Activated CD8-positive, alpha-beta memory T cell treated with anti-CD3 and anti-CD28 coated beads for 36 hours (primary cell): ENCODE results near the gene GIT2. TPM values are rescaled to one million over a fixed set of nuclear protein-coding genes. Genes with fewer than 3 reads are reported as not detected.

ENCODE experiments used
- CTCF ChIA-PET: fragments of 350-600 bp; sonication (Branson Sonifier 250); formaldehyde crosslinking; loops from one replicate; lab custom pipeline; 2021; ENCODE audit warnings: antibody characterized with exemption; lab: Charles Lee
- POLR2A ChIA-PET: fragments of 350-600 bp; sonication (Branson Sonifier 250); formaldehyde crosslinking; loops from one replicate; lab custom pipeline; 2021; ENCODE audit warnings: antibody characterized with exemption; lab: Charles Lee
- total RNA-seq, 2 experiments: library from RNA; stranded (reverse); gene quantifications; one replicate each; pipeline ENCODE4 v1.2.3, GENCODE V29; 2021

GIT2 gene
- total RNA-seq, 2 experiments from 2014 or later, result 48.3 to 49.2 TPM

DNA sequence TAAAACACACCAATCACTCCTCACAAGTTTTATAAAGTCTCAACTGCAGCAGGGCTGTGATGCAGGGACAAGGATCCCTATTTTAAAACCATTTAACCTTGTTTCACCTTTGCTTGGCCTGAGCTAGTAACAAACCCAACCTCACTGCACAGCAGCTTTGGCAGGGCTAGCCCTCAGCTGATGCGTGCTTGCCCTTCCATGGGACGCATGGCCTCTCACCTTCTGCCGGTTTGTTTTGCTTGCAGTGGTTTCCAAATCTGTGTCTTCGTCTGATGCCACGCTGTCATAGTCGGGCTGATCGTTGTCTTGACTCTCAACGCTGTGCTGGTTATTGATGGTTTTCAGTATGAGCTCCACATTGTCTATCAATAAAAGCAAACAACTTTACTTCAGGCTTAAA, 43.3 kb downstream of the GIT2 start:
- ChIA-PET CTCF (no interaction called here), POLR2A (no interaction called here)

DNA sequence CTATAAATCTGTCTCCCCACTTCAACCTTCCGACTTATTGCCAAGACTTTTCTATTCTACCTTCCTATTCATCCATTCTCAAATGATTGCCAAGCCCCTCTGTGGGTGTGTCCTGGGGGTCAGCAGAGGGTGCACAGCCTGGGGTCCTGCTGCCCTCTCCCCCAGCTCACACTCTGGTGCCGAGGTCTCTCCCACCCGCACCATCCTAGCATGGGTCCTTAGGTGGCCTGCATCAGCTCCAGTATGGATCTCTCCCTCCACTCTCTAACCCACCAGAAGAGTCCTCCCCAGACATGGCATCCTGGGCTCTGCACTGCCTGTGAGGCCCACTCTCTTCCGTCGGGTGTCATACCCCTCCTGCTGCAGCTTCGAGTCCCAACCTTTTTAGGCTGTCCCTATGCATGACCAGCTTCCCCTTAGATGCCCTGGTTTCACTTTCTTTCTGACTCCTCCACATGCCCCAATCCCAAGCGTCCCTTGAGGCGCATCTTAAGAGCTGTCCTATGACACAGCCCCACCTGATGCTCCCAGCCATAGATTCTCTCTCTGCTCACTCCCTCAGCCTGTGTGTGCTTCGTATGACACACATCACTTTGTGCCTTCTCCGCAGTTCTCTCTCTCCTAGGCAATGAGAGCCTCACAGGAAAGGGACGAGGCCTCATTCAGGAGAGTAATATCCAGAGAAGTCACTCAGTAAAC, 43.9 kb downstream of the GIT2 start:
- ChIA-PET POLR2A (interaction anchor here (0.5 kb wide), 1 partner anchor 12 kb away, joined by 3 read pairs; no protein-coding TSS in a partner anchor), CTCF (no interaction called here)

DNA sequence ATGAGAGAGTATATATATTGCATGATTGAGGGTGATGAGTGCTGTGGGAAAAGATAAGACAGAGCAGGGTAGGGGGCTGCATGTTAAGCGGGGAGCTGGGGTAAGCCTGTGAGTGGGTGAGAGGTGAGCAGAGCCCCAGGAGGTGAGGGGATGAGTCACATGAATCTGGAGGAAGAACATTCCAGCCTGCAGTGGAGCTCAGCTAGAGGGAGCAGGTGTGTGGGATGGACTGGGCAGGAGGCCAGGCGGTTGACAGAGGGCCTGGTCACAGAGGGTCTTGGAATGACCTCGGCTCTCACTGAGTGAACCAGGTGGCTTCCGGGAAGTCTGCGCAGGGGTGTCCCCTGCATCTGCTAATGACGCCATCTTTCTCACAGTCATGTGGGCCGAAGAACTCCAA, 44.4 kb downstream of the GIT2 start:
- ChIA-PET CTCF (no interaction called here), POLR2A (no interaction called here)

DNA sequence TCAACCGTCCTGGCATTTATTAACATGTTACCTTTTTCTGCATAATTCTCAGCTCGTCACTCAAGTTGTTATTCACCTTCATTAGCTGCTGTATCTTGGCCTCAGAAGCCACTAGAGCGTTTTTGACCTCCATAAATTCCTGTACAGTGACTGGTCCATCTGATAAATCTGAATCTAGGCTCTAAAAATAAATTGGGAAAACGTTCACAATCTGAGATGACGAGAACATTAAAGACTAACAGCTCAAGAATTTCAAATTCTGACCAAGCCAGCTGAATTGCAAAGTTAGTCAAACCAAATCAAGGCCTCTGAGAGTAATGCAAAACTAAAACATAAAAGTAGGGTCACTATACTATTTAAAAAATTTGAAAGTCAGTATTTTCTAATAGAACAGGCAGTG, 45.0 kb downstream of the GIT2 start:
- POLR2A ChIA-PET, result interaction anchor here (0.5 kb wide), 1 partner anchor 10 kb away, joined by 3 read pairs; no protein-coding TSS in a partner anchor
- CTCF ChIA-PET, result no interaction called here

DNA sequence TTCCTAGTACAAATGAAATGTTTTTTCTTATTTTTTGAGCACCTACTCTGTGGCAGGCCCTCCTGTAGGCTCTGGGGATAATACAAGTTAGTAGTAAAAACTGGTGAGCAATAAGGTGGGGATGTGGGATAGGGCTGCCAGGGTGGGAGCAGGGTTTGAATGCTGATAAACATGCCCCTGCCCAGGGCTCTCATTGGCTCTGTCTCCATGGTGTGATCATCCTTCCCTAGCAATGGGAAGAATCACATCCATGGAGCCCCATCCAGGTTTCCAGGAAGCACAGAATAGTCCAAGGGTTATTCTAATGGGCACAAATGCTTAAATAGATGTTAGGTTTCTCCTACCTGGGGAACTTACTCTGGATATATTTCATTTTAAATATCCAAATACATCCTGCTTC, 45.5 kb downstream of the GIT2 start:
- ChIA-PET CTCF (no interaction called here), POLR2A (interaction anchor here (0.5 to 0.6 kb wide), 2 partner anchors 10 to 197 kb away, joined by 3 read pairs; no protein-coding TSS in a partner anchor)

DNA sequence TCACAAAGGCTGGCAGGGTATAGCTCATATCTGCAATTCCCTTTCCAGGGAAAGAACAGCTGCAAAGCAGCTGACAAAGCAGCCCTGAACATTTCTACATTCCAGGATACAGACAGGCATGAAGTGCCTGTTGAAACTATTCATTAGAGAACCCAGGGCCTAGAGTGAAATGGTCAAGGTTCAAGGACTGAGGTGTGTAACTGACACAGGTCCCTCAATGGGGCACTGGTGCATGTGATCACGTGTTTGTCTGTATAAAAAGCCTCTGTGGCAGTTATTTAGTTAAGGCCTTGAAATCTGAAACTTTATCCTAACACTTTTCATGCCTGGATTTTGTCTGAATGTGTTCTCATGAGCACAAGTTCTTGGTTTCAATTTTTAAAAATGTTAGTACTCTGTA, 47.1 kb downstream of the GIT2 start:
- ChIA-PET CTCF (no interaction called here), POLR2A (no interaction called here)

DNA sequence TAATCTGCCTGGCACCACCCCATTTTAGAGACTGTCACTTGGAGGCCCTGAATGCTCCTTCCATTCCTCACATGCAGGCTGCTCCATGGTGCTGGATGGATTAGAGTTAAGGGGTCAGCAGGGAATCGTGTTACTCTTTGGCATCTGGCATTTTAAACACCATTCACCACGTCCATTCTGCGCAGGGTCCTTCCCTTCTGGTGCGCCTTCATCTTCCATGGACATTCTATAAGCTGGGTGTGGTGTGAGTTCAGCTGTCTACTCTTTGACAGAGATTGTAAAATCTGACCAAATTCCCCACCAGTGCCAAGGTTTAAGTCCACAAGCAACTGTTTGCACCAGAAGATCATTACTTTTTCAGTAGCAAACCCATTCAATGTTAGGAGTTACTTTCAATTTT, 47.8 kb downstream of the GIT2 start:
- POLR2A ChIA-PET, result no interaction called here
- CTCF ChIA-PET, result no interaction called here

DNA sequence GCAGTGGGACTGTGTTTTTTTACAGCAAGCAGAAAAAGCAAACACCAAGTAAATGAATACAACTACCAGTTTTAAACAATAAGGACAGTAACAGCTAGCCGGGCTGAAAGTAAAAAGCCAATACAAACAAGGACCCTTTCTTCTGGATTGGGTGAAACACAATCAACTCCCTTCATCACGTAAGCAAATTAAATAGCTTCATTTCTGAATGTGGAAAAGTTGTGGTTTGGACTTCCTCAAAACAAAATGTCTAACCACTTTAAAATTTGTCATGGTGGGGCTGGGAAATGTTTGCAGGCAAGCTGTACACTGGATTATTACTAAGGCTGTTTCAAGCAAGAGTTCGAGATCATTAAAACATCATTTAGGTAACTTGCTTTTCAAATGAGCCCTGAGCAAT, 48.6 kb downstream of the GIT2 start:
- POLR2A ChIA-PET, result interaction anchor here (0.7 kb wide), 1 partner anchor 375 kb away, joined by 5 read pairs; no protein-coding TSS in a partner anchor
- CTCF ChIA-PET, result no interaction called here

DNA sequence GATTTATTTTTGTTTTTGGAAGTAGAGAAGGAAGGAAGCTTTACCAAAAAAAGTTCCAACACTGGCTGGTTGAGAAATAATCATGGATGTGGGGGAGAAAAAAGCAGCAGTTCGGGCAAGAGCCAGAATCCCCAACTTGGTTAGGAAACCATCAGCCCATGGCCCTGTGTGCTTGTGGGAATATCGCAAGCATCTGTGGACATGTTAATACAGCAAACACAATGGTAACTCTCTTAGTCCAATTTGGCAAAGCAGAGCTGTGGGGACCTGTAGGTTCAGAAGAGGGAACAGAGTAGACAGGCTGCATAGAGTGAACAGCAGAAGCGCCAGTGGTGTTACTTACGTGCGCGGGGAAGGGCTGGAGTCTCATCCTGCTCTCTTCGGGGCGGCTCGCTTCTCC, 49.3 kb downstream of the GIT2 start:
- POLR2A ChIA-PET, result no interaction called here

DNA sequence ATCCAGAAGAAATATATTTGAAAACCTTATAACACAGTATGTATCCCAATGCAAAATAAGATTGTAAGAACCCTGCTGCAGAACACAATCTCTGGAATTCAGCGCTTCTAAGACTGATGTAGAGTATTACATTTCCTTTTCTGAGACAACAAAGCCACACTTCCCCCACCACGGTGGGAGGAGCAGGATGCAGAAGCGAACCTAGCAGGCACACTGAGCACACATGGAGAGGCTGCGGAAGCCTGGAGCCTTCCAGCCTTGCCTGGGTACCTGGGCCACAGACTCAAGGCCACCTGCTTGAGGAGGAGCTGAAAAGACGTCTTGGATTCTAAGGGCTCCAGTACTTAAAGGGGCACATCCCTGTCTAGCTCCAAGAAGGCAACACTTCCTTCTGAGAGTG, 49.7 kb downstream of the GIT2 start:
- CTCF ChIA-PET, result no interaction called here

More for the DNA sequence above, 49.3 kb downstream of the GIT2 start:
- CTCF ChIA-PET, result no interaction called here

DNA sequence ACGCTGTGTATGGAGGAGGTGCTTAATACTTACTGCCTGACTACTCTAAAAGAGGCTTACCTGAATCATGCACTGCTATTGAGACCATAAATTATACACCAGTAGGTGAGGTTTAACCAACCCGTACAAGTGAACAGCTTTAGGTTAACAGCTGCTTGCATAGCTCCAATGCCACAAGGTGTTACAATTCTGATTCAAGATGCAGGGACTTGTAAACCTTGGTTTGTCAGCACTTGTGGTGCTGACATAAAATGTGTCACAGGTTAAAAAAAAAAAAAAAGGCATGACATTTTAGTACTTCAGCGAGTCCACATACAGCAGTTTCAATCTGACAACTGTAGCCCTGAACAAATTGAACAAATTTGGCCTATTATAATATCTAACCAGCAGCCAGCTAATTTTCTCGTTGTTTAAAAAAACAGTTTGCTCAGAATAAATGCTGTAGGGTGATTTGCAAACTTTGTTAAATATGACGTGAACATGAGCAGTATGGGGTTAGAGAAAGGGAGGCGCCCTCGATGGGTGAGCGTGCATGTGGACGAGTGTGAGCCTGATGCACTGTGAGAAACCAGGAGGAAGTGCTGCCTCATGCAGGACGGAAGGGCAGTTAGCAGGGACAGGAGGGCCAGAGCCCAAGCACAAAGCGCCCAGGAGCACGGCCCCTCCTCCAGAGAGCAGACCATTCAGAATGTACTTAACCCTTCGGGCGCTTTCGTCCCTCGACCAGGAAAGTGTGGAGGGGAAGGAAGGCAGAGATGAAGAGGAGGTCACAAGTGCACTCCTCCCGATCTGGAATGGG, 51.4 kb downstream of the GIT2 start:
- CTCF ChIA-PET, result no interaction called here
- POLR2A ChIA-PET, result interaction anchor here (0.7 kb wide), 1 partner anchor 48 kb away, joined by 5 read pairs; no protein-coding TSS in a partner anchor

More for the DNA sequence above, 49.7 kb downstream of the GIT2 start:
- POLR2A ChIA-PET, result no interaction called here

DNA sequence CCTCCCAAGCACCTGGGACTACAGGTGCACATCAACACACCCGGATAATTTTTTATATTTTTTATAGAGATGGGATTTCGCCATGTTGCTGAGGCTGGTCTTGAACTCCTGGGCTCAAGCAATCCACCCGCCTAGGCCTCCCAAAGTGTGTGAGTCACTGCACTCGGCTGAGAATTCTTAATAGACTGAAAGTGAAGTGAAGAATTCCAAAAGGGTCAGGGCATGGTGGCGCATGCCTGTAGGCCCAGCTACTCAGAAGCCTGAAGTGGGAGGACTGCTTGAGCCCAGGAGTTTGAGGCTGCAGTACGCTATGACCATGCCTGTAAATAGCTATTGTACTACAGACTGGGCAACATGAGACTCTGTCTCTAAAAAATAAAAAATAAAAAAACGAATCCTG, 52.4 kb downstream of the GIT2 start:
- CTCF ChIA-PET, result no interaction called here
- POLR2A ChIA-PET, result no interaction called here

DNA sequence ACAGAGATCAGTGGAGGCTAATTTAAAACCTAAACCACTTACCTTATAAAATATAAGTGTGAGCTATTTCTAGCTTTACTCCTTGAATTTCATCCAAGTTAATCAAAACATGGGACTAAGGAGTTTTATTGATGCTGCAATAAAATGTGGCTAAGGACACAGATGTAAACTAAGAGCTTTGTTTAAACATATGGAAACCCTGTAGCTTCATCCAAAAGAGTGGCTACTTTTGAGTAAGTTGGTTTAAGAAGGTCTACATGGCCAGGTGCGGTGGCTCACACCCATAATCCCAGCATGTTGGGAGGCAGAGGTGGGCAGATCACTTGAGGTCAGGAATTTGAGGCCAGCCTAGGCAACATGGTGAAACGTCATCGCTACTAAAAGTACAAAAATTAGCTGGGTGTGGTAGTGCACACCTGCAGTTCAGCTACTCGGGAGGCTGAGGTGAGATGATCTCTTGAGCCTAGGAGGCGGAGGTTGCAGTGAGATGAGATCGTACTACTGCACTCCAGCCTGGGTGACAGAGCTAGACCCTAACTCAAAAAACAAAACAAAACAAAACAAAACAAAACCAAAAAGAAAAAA, 55.7 kb downstream of the GIT2 start:
- CTCF ChIA-PET, result interaction anchor here (0.7 kb wide), 1 partner anchor 95 kb away, joined by 3 read pairs; no protein-coding TSS in a partner anchor
- POLR2A ChIA-PET, result interaction anchor here (0.6 kb wide), 1 partner anchor 12 kb away, joined by 3 read pairs; no protein-coding TSS in a partner anchor

DNA sequence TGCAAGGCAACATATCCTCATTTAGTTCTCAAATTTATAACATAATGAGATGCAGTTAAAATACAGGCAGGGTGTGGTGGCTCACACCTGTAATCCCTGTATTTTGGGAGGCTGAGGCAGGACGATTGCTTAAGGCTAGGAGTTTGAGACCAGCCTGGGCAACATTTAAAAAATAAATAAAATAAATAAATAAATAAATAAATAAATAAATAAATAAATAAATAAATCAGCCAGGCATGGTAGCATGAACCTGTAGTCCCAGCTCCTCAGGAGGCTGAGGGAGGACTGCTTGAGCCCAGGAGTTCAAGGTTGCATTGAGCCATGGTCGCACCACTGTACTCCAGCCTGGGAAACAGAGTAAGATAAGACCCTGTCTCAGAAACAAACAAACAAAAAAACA, 56.7 kb downstream of the GIT2 start:
- POLR2A ChIA-PET, result no interaction called here
- CTCF ChIA-PET, result no interaction called here

DNA sequence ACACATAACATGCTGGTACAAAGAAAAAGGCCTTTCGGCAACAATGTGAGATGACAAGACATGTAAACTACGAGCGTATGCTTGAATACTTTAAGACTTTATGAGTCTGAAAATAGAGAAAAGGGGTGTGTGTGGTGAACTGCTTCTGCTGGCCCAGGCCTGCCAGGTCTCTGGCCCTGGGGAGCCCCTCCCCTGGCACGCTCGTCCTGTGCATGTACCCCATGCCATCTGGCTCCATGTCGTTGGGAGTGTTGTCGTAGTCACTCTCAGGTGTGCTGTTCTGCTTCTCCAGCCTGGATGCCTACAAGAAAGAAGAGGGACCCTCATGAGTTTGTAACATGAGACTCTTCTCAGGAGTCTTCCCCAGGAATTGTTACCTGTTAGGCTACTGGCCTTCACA, 57.2 kb downstream of the GIT2 start:
- CTCF ChIA-PET, result no interaction called here
- POLR2A ChIA-PET, result no interaction called here

DNA sequence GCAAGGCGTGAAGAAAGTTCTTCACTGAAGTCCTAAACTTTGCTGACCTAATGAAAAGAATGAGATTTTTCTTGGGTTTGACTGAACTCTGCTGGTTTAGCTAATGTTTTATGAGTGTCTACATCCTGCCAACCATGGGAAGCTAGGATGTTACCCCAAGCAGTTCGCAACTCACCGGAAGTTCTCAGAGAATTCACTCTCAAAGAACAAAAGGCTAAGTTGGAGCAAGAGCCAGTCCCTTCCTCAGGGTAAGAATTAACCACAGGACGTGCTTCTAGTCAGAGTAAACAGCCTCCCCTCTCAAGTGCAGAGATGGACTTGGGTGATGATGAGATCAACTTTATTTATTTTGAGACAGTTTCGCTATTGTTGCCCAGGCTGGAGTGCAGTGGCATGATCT, 58.8 kb downstream of the GIT2 start:
- POLR2A ChIA-PET, result no interaction called here
- CTCF ChIA-PET, result no interaction called here

DNA sequence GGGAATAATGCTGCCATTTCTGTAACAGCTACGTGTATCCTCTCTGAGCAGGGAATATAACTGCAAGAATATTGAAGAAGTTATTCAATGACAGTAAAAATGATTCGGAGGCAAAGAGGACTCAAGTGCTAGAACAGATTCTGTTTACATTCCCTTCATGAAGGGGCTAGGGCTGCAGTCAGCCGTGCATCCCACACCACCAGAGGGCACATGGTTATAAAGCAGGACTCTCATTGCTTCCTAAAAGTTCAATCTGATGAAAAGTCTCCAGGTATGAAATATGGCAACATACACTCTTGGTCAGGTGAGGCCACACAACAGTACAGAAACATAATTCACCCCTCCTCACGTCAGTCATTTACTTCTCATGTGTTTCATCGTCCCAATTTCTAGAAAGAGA, 62.1 kb downstream of the GIT2 start:
- CTCF ChIA-PET, result interaction anchor here (0.6 kb wide), 1 partner anchor 87 kb away, joined by 3 read pairs; no protein-coding TSS in a partner anchor
- POLR2A ChIA-PET, result no interaction called here

DNA sequence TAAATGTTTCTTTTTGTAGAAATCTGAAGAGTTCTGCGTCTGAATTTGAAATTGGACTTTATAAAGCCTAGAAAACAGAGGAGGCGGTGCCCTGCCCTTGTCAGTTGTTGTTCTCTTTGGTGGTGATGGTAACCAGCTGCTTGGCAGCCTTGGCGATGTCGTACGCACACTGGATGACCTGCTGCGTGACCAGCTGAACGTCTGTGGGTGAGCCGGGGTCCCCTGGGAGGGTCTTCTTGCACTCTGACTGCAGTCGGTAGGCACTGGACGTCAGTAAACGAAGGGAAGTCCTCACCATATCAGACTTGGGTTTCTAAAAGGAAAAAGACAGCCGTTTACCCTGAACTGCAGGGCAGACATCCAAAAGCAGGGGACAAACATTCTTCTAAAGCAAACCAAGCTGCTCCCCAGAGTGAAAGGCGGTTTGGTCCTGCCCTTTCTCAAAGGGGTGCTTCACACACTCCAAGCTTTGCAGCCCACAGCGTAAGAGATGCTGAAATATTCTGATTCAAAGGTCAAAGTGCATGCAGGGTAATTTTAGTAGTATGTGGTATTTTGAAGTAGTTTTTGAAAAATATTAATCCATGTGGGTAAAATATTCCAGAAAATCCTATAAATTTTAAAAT, 63.2 kb downstream of the GIT2 start:
- ChIA-PET POLR2A (no interaction called here), CTCF (no interaction called here)

DNA sequence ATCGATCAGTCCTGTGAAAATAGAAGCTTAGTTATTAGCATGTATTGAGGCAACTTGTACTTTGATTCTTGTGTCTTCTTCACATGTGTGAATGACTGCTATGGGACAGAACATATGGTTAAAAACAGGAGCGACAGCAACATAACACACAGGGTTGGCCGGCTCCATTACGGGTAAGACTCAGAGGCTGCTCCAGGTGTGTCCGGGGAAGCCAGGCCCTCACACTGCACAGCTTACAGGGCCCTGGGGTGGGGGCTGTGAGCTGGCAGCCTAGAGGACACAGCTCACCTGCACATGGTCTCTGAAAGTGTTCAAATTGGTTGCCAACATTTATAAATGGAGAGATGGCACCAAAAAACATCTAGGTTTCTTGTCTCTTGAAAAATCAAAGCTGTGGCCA, 65.0 kb downstream of the GIT2 start:
- ChIA-PET CTCF (no interaction called here), POLR2A (no interaction called here)
